Keratinocyte (primary cell): Measurements from ENCODE around the gene MRPL16. TPM values are rescaled to one million over a fixed set of nuclear protein-coding genes. Genes with fewer than 3 reads are reported as not detected.

Experiments
- DNase-seq: peaks from one replicate; pipeline ENCODE4 v3.0.0-alpha.2; 2011; ENCODE audit warnings: low read depth, missing footprints, low spot score
- FAIRE-seq: peaks from 2 replicates; lab custom pipeline; 2011; peaks lifted over from hg19 to GRCh38; lab: Jason Lieb, UNC
- H2AFZ ChIP-seq: 2 replicates; pipeline ENCODE4 v1.6.0; 2012; ENCODE audit warnings: low read length, control low read depth, inconsistent platforms; ENCODE audit not compliant: control insufficient read depth
- H3K27ac ChIP-seq: 2 replicates; pipeline ENCODE4 v1.5.1; 2011; ENCODE audit warnings: low read length; ENCODE audit not compliant: control insufficient read depth, insufficient read depth
- H3K27me3 ChIP-seq: 3 replicates; pipeline ENCODE4 v1.6.0; 2011; ENCODE audit warnings: low read length; ENCODE audit not compliant: control insufficient read depth, insufficient read depth; ENCODE audit errors: extremely low read depth
- H3K36me3 ChIP-seq, 2 experiments: 2 replicates in 1 of 2; 3 replicates in 1 of 2; pipeline ENCODE4 v1.5.1; 2011; ENCODE audit warnings: low read length in 2 of 2, mild to moderate bottlenecking in 1 of 2; ENCODE audit not compliant: control insufficient read depth in 2 of 2, insufficient read depth in 2 of 2; ENCODE audit errors: extremely low read depth in 1 of 2
- H3K4me1 ChIP-seq: 3 replicates; pipeline ENCODE4 v1.5.1; 2011; ENCODE audit warnings: low read length; ENCODE audit not compliant: control insufficient read depth, insufficient read depth; ENCODE audit errors: extremely low read depth
- H3K4me2 ChIP-seq: 3 replicates; pipeline ENCODE4 v1.6.0; 2011; ENCODE audit warnings: low read depth, low read length; ENCODE audit not compliant: control insufficient read depth, insufficient read depth; ENCODE audit errors: extremely low read depth
- H3K4me3 ChIP-seq, 3 experiments: fragments of 200-600 bp in 1 of 3; sonication (generic) in 1 of 3; 2 replicates in 2 of 3; 3 replicates in 1 of 3; pipeline ENCODE4 v1.5.1; 2011 to 2016; ENCODE audit warnings: low read length in 3 of 3, mild to moderate bottlenecking in 3 of 3, control low read depth in 2 of 3, inconsistent platforms in 1 of 3, low read depth in 1 of 3, mixed read lengths in 1 of 3, mixed run types in 1 of 3, moderate library complexity in 1 of 3; ENCODE audit not compliant: control insufficient read depth in 2 of 3, insufficient read depth in 2 of 3; ENCODE audit errors: extremely low read depth in 1 of 3
- H3K79me2 ChIP-seq: 2 replicates; pipeline ENCODE4 v1.6.0; 2012; ENCODE audit warnings: low read length; ENCODE audit not compliant: control insufficient read depth, insufficient read depth
- H3K9ac ChIP-seq: 3 replicates; pipeline ENCODE4 v1.6.0; 2011; ENCODE audit warnings: low read length; ENCODE audit not compliant: control insufficient read depth, insufficient read depth; ENCODE audit errors: extremely low read depth
- H3K9me1 ChIP-seq: 3 replicates; pipeline ENCODE4 v1.6.0; 2011; ENCODE audit warnings: low read length; ENCODE audit not compliant: control insufficient read depth, insufficient read depth; ENCODE audit errors: extremely low read depth
- H3K9me3 ChIP-seq: 2 replicates; pipeline ENCODE4 v1.5.1; 2012; ENCODE audit warnings: low read depth, low read length; ENCODE audit not compliant: control insufficient read depth
- H4K20me1 ChIP-seq: 3 replicates; pipeline ENCODE4 v1.6.0; 2011; ENCODE audit warnings: low read length; ENCODE audit not compliant: control insufficient read depth, insufficient read depth; ENCODE audit errors: extremely low read depth
- CTCF ChIP-seq, 3 experiments: IDR thresholded peaks in 1 of 3; conservative IDR thresholded peaks in 1 of 3; optimal IDR thresholded peaks in 1 of 3; 2 replicates in 2 of 3; 3 replicates in 1 of 3; pipeline versions ENCODE3 to v1.5.1; 2011; ENCODE audit warnings: low read length in 3 of 3, mild to moderate bottlenecking in 3 of 3, moderate library complexity in 2 of 3, control low read depth in 1 of 3, inconsistent platforms in 1 of 3; ENCODE audit not compliant: insufficient read depth in 2 of 3; ENCODE audit errors: extremely low read depth in 1 of 3
- EZH2 ChIP-seq: IDR thresholded peaks from one replicate; pipeline ENCODE4 v1.6.1; 2012; ENCODE audit warnings: inconsistent platforms, mild to moderate bottlenecking, low read length, moderate library complexity
- dilution Hi-C: fragments of 300-500 bp; cut with MboI; formaldehyde crosslinking; loops from one replicate; pipeline ENCODE4 v1.7.0; 2020; ENCODE audit warnings: low sequenced_read_pairs; ENCODE audit not compliant: extremely low pct_ligation_motif_present
- polyA minus RNA-seq, 3 experiments: library from RNA; depleted of rRNA, polyadenylated mRNA; stranded (reverse); fragments of >200 nt; gene quantifications; 1 replicate in 1 of 3; 2 replicates in 1 of 3; 3 replicates in 1 of 3; pipeline ENCODE4 v1.2.3, GENCODE V29; 2011
- polyA plus RNA-seq, 5 experiments: library from polyadenylated mRNA; depleted of rRNA in 3 of 5; stranded (reverse) in 3 of 5; stranded (forward) in 1 of 5; unstranded in 1 of 5; fragments of >200 nt; gene quantifications; 1 replicate in 1 of 5; 2 replicates in 3 of 5; 3 replicates in 1 of 5; pipeline versions ENCODE4 v1.2.1 to v1.2.3, GENCODE V29; 2011 to 2012; ENCODE audit warnings: missing spikeins in 2 of 5, low read depth in 1 of 5, low replicate concordance in 1 of 5

The MRPL16 gene
- polyA plus RNA-seq, result 32.4 to 85.5 TPM (median 72.1 TPM) in 3 replicates
- polyA plus RNA-seq (2011; ENCODE audit: low read depth), result 17.5 TPM
- 77.8 and 78.6 TPM in 2 replicates for polyA plus RNA-seq (2011; cell fraction: cytosol; rRNA removed)
- polyA plus RNA-seq (2011; cell fraction: nucleus; rRNA removed), result 62.9 and 65.1 TPM in 2 replicates
- 20.2 and 55.7 TPM in 2 replicates for polyA plus RNA-seq (2012; ENCODE audit: low replicate concordance)
- 10.5 to 26.3 TPM (median 17.7 TPM) in 3 replicates for polyA minus RNA-seq
- polyA minus RNA-seq (2011; cell fraction: cytosol; rRNA and poly(A)+ RNA removed), result 24.9 TPM
- polyA minus RNA-seq (2011; cell fraction: nucleus; rRNA and poly(A)+ RNA removed), result 8.4 and 9.9 TPM in 2 replicates

DNA sequence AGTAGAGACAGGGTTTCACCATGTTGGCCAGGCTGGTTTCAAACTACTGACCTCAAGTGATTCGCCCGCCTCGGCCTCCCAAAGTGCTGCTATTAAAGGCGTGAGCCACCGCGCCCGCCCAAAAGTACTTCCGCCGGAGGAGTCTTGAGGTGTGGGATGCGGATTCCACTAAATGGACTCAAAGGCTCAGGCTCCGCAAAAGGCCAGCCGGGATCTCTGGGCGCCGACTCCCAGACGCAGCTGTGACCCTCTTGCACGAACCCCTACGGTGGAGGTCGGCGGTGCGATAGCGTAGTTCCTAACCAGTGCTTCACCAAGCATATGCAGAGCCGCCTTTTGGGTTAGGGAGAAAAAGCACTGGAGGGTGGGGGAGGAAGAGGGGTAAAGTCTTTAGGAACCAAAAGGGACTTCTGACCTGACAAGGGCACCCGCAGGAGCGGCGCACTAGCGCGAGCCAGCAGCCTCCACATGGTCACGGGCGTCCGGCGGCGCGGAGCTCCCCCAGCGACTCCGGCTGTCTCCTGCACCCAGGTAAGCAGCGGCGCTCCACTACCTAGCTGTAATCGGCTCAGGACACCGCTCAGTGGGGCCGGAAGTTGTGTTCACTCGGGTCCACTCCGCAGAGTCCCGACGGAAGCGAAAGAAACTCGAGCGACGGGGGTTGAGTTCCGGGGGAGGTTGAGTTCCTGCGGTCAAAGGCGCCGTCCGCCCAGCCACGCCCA lies at the start of gene MRPL16:
Gene MRPL16 (minus strand): TSS at position 590 of the 722 bp plus-strand sequence. CDS start 120 bp downstream, at position 470.
- H3K9me1 ChIP-seq, result no peaks in the 10 kb centered on the region
- H3K9ac ChIP-seq, result peak within 1 kb of the TSS; percentile 92
- H3K4me1 ChIP-seq, result peaks cover 14% of the 10 kb centered on the region
- no peaks in the 10 kb centered on the region for H3K27me3 ChIP-seq
- H3K4me3 ChIP-seq, result peak within 1 kb of the TSS; percentile 94 to 99 (median 96)
- no peaks in the 10 kb centered on the region for H4K20me1 ChIP-seq
- peak within 1 kb of the TSS; percentile 85 for H3K27ac ChIP-seq
- no peak for TF ChIP-seq EZH2
- TF ChIP-seq CTCF (optimal IDR thresholded peaks at IDR 0.05 in 1 of 3, IDR thresholded peaks at IDR 0.05 in 1 of 3, conservative IDR thresholded peaks at IDR 0.05 in 1 of 3; ENCODE audit: extremely low read depth in 1 of 3, insufficient read depth in 2 of 3, low read length in 3 of 3), result peak; percentile 41 to 62 (median 45)
- no peak for FAIRE-seq
- peak within 1 kb of the TSS; percentile 93 for H2AFZ ChIP-seq
- peak; percentile 53 for DNase-seq
- no peaks in the 10 kb centered on the region for H3K9me3 ChIP-seq
- H3K79me2 ChIP-seq, result peaks cover 12% of the 10 kb centered on the region
- peak within 1 kb of the TSS; percentile 80 for H3K4me2 ChIP-seq
- dilution Hi-C loops, result no loop called here
- peaks cover 12 to 26% of the 10 kb centered on the region in 2 experiments for H3K36me3 ChIP-seq

DNA sequence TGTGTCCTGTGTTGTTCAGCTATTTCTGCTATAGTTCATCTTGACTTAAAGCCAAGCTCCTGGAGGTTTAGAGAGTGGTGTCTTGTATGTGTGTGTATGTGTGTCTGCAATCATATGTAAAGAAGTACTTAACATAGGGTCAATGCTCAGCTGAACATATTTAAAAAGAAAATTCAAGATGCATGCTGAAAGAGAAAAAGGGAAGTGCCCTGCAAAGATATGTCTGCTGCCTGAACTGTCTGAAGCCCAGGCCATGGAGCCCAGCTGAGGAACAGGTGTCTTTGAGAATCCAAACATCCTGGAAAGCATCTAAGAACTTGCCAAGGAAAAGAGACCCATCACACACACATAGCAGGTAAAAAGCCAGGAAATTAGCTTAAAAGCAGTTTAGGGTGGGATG lies 49.1 kb upstream of the MRPL16 start:
- no peaks in the 10 kb centered on the region for H3K27me3 ChIP-seq
- H4K20me1 ChIP-seq, result no peaks in the 10 kb centered on the region
- no peaks in the 10 kb centered on the region for H3K79me2 ChIP-seq
- H2AFZ ChIP-seq, result no peak overlapping the region
- no peak for DNase-seq
- TF ChIP-seq CTCF (optimal IDR thresholded peaks at IDR 0.05 in 1 of 3, IDR thresholded peaks at IDR 0.05 in 1 of 3, conservative IDR thresholded peaks at IDR 0.05 in 1 of 3; ENCODE audit: extremely low read depth in 1 of 3, insufficient read depth in 2 of 3, low read length in 3 of 3) (no peak), EZH2 (no peak)
- FAIRE-seq, result no peak
- no peak overlapping the region for H3K4me3 ChIP-seq
- no peak overlapping the region for H3K4me2 ChIP-seq
- H3K9ac ChIP-seq, result no peak overlapping the region
- H3K9me3 ChIP-seq, result no peaks in the 10 kb centered on the region
- H3K4me1 ChIP-seq, result peaks cover 22% of the 10 kb centered on the region
- dilution Hi-C loops, result no loop called here
- H3K9me1 ChIP-seq, result no peaks in the 10 kb centered on the region
- no peak overlapping the region for H3K27ac ChIP-seq
- H3K36me3 ChIP-seq, result no peaks in the 10 kb centered on the region
